Fibroblast of lung (primary cell): Measurements from ENCODE around the gene SPATA21.

Experiments used
- EZH2 ChIP-seq: IDR thresholded peaks from 2 replicates; pipeline ENCODE4 v1.5.1; 2012; ENCODE audit warnings: low read length, control low read depth, mild to moderate bottlenecking; ENCODE audit errors: missing control alignments
- TF ChIP-seq, protein P1 (sequence below), 2 donors: IDR thresholded peaks in 1 of 2; conservative IDR thresholded peaks in 1 of 2; 1 replicate in 1 of 2; 2 replicates in 1 of 2; pipeline ENCODE4 v1.5.1; 2011 to 2012; ENCODE audit warnings: low read length in 2 of 2, control low read depth in 1 of 2, inconsistent platforms in 1 of 2, low read depth in 1 of 2, mild to moderate bottlenecking in 1 of 2

DNA sequence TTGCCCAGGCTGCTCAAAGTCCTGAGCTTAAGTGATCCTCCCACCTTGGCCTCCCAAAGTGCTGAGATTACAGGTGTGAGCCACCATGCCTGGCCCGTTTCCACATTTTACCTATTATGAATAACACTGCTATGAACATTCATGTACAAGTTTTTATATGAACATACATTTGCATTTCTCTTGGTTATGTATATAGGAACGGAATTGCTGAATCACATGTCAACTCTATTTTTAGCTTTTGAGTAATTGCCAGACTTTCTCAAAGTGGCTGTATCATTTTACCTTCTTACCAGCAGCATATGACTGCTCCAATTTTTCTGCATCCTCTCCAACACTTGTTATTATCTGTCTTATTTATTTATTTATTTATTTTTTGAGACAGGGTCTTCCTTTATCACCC is 2.7 kb downstream of the SPATA21 start:
- TF ChIP-seq, protein P1, sequence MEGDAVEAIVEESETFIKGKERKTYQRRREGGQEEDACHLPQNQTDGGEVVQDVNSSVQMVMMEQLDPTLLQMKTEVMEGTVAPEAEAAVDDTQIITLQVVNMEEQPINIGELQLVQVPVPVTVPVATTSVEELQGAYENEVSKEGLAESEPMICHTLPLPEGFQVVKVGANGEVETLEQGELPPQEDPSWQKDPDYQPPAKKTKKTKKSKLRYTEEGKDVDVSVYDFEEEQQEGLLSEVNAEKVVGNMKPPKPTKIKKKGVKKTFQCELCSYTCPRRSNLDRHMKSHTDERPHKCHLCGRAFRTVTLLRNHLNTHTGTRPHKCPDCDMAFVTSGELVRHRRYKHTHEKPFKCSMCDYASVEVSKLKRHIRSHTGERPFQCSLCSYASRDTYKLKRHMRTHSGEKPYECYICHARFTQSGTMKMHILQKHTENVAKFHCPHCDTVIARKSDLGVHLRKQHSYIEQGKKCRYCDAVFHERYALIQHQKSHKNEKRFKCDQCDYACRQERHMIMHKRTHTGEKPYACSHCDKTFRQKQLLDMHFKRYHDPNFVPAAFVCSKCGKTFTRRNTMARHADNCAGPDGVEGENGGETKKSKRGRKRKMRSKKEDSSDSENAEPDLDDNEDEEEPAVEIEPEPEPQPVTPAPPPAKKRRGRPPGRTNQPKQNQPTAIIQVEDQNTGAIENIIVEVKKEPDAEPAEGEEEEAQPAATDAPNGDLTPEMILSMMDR (conservative IDR thresholded peaks at IDR 0.05 in 1 of 2, IDR thresholded peaks at IDR 0.05 in 1 of 2; ENCODE audit: low read depth in 1 of 2, low read length in 2 of 2): no peak
- TF ChIP-seq EZH2: no peak
